HCT116 (cell line): ENCODE results near the gene EXOC4. TPM values are rescaled to one million over a fixed set of nuclear protein-coding genes. Genes with fewer than 3 reads are reported as not detected.

Experiments
- ATAC-seq: fragments of 200-7000 bp; cut with Tn5 transposase; 2 replicates; pipeline ENCODE4 v1.9.1; 2020; ENCODE audit warnings: mild to moderate bottlenecking, moderate library complexity
- BruUV-seq: library from RNA; stranded (reverse); fragments of 400-500 nt; replicated peaks from 2 replicates; lab custom pipeline; 2021; lab: Mats Ljungman, UMichigan
- CTCF ChIA-PET: fragments of 300-600 bp; sonication (Branson Sonifier 250); formaldehyde crosslinking; loops from one replicate; lab custom pipeline; 2021; ENCODE audit warnings: antibody characterized with exemption; lab: Charles Lee
- POLR2A ChIA-PET: fragments of 300-600, 350-600 bp; sonication (Branson Sonifier 250); formaldehyde crosslinking; loops from one replicate; lab custom pipeline; 2021; ENCODE audit warnings: antibody characterized with exemption; lab: Charles Lee
- RAD21 ChIA-PET, 2 experiments: fragments of 300-600 bp; sonication (Branson Sonifier 250); formaldehyde crosslinking; loops; one replicate each; lab custom pipeline; 2023; ENCODE audit warnings: low total read pairs in 2 of 2; ENCODE audit not compliant: uncharacterized antibody in 2 of 2, unreplicated experiment in 2 of 2, low non-redundant PET in 1 of 2; lab: Charles Lee
- DNase-seq: peaks from one replicate; pipeline ENCODE4 v3.0.0-alpha.2; 2010; ENCODE audit warnings: low read depth, low spot score
- H2AFZ ChIP-seq: fragments of 200-600 bp; shearing (Covaris generic), sonication (generic); 2 replicates; pipeline ENCODE4 v1.6.1; 2017; ENCODE audit warnings: low read depth, mixed run types, mixed read lengths, antibody characterized with exemption, low read length; ENCODE audit not compliant: poor library complexity, severe bottlenecking
- H3K27ac ChIP-seq: 2 replicates; pipeline ENCODE4 v1.5.1; 2012; ENCODE audit warnings: low read depth, low read length
- H3K27me3 ChIP-seq: fragments of 200-600 bp; sonication (generic); 2 replicates; pipeline ENCODE4 v1.6.1; 2016; ENCODE audit warnings: mixed run types, low read length, mixed read lengths; ENCODE audit not compliant: insufficient read depth
- H3K36me3 ChIP-seq, 2 experiments: fragments of 200-500 bp in 1 of 2; fragments of 200-600 bp in 1 of 2; sonication (Bioruptor generic) in 1 of 2; sonication (generic) in 1 of 2; 2 replicates each; pipeline versions ENCODE4 v1.5.1 to v1.6.1; 2014 to 2016; ENCODE audit warnings: low read length in 2 of 2, inconsistent platforms in 1 of 2, mixed read lengths in 1 of 2, mixed run types in 1 of 2; ENCODE audit not compliant: insufficient read depth in 2 of 2, control insufficient read depth in 1 of 2
- H3K4me1 ChIP-seq, 2 experiments: fragments of 200-600 bp in 1 of 2; sonication (generic) in 1 of 2; 2 replicates each; pipeline versions ENCODE4 v1.5.1 to v1.6.1; 2012 to 2017; ENCODE audit warnings: low read length in 2 of 2, inconsistent platforms in 1 of 2, mild to moderate bottlenecking in 1 of 2, mixed read lengths in 1 of 2, mixed run types in 1 of 2, moderate library complexity in 1 of 2; ENCODE audit not compliant: insufficient read depth in 2 of 2, control insufficient read depth in 1 of 2
- H3K4me2 ChIP-seq: fragments of 200-600 bp; sonication (generic); 2 replicates; pipeline ENCODE4 v1.6.1; 2017; ENCODE audit warnings: mixed run types, low read length, mixed read lengths
- H3K4me3 ChIP-seq, 2 experiments: fragments of 200-600 bp in 1 of 2; sonication (generic) in 1 of 2; replicated peaks in 1 of 2; 2 replicates each; pipeline ENCODE4 v1.5.1; 2011 to 2016; ENCODE audit warnings: low read length in 2 of 2, control low read depth in 1 of 2, low read depth in 1 of 2, mild to moderate bottlenecking in 1 of 2, mixed read lengths in 1 of 2, mixed run types in 1 of 2
- H3K79me2 ChIP-seq: fragments of 200-600 bp; sonication (generic); 2 replicates; pipeline ENCODE4 v1.6.1; 2017; ENCODE audit warnings: mild to moderate bottlenecking, mixed run types, low read length, moderate library complexity, mixed read lengths; ENCODE audit not compliant: insufficient read depth
- H3K9ac ChIP-seq: fragments of 200-600 bp; sonication (generic); 2 replicates; pipeline ENCODE4 v1.6.1; 2016; ENCODE audit warnings: low read length, mixed read lengths
- H3K9me2 ChIP-seq: fragments of 200-600 bp; sonication (generic), shearing (Covaris generic); 2 replicates; pipeline ENCODE4 v1.6.1; 2017; ENCODE audit warnings: mixed run types, mild to moderate bottlenecking, moderate library complexity; ENCODE audit not compliant: insufficient read depth
- H3K9me3 ChIP-seq, 2 experiments: fragments of 200-500 bp in 1 of 2; fragments of 200-600 bp in 1 of 2; sonication (Bioruptor generic) in 1 of 2; sonication (generic) in 1 of 2; 2 replicates each; pipeline ENCODE4 v1.6.1; 2014 to 2017; ENCODE audit warnings: low read length in 2 of 2, mixed read lengths in 2 of 2, inconsistent platforms in 1 of 2, low read depth in 1 of 2, mild to moderate bottlenecking in 1 of 2, mixed run types in 1 of 2, moderate library complexity in 1 of 2; ENCODE audit not compliant: control insufficient read depth in 1 of 2, insufficient read depth in 1 of 2
- H4K20me1 ChIP-seq: fragments of 200-600 bp; sonication (generic), shearing (Covaris generic); 2 replicates; pipeline ENCODE4 v1.6.1; 2017; ENCODE audit warnings: mixed run types, mild to moderate bottlenecking, moderate library complexity; ENCODE audit not compliant: insufficient read depth
- ATF3 ChIP-seq: IDR thresholded peaks from 2 replicates; pipeline ENCODE4 v1.6.1; 2012
- EGR1 ChIP-seq: IDR thresholded peaks from 2 replicates; pipeline ENCODE4 v1.6.1; 2012; ENCODE audit warnings: low read depth
- EZH2phosphoT487 ChIP-seq: fragments of 200-600 bp; IDR thresholded peaks from 2 replicates; pipeline ENCODE4 v1.6.1; 2018; ENCODE audit warnings: antibody characterized with exemption, borderline replicate concordance
- FOSL1 ChIP-seq: IDR thresholded peaks from 2 replicates; pipeline ENCODE4 v1.6.1; 2012; ENCODE audit warnings: low read depth
- REST ChIP-seq: IDR thresholded peaks from 2 replicates; pipeline ENCODE4 v1.6.1; 2012; ENCODE audit warnings: low read depth
- SIN3A ChIP-seq: IDR thresholded peaks from 2 replicates; pipeline ENCODE4 v1.6.1; 2012; ENCODE audit warnings: low read depth
- SP1 ChIP-seq: IDR thresholded peaks from 2 replicates; pipeline ENCODE4 v1.6.1; 2012; ENCODE audit warnings: low read depth
- SRF ChIP-seq: IDR thresholded peaks from 2 replicates; pipeline ENCODE4 v1.6.1; 2012; ENCODE audit warnings: low read depth
- YY1 ChIP-seq: IDR thresholded peaks from 2 replicates; pipeline ENCODE4 v1.6.1; 2011; ENCODE audit warnings: low read length, low read depth, moderate library complexity, mild to moderate bottlenecking; ENCODE audit not compliant: insufficient replicate concordance; ENCODE audit errors: extremely low read depth
- ZBTB33 ChIP-seq: IDR thresholded peaks from 2 replicates; pipeline ENCODE4 v1.6.1; 2011; ENCODE audit warnings: mild to moderate bottlenecking, low read length, moderate library complexity; ENCODE audit not compliant: insufficient replicate concordance; ENCODE audit errors: extremely low read depth
- ZFX ChIP-seq: fragments of 450-650 bp; IDR thresholded peaks from 2 replicates; pipeline ENCODE4 v1.6.1; 2017
- ZNF274 ChIP-seq: fragments of 200-500 bp; sonication (Bioruptor generic); IDR thresholded peaks from 2 replicates; pipeline ENCODE4 v1.6.1; 2014; ENCODE audit warnings: mild to moderate bottlenecking, low read depth, low read length, inconsistent platforms
- intact Hi-C: fragments of 100-400 bp; cut with micrococcal nuclease; formaldehyde crosslinking; loops from 2 replicates; pipeline ENCODE4 v1.10.0; 2022
- total RNA-seq: library from RNA; stranded (reverse); gene quantifications from one replicate; pipeline ENCODE4 v1.2.1, GENCODE V29; 2021; ENCODE audit not compliant: unreplicated experiment
- TF ChIP-seq, protein P1 (sequence below): IDR thresholded peaks from 2 replicates; pipeline ENCODE4 v1.6.1; 2012

EXOC4 gene
- total RNA-seq, 1 experiment from 2014 or later: 40.3 TPM

DNA sequence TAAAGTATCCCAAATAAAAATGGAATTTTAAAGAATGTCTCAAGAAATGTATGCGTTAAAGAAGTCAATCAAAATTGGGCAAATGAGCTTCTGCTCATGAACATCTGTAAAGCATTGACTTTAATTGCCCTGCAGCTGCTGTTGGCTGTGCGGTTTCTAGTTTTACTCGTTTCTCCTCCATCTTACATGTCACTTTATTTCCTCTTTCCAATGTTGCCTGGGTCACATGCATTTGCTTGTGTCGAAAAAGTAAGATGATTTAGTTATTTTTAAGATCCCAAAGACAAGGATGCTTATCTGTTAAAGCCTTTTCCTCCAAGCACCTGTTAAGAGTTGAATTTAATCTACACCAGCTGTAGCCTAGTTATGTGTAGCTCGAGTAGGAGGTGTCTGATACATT, 310.4 kb downstream of the EXOC4 start:
- no peaks in the 10 kb centered on the region for H3K4me1 ChIP-seq
- TF ChIP-seq ZFX (no peak), ZNF274 (no peak), SIN3A (no peak), FOSL1 (no peak), EZH2phosphoT487 (no peak), ATF3 (no peak), ZBTB33 (no peak), SP1 (no peak), REST (no peak), SRF (no peak), EGR1 (no peak), YY1 (no peak)
- TF ChIP-seq, protein P1, sequence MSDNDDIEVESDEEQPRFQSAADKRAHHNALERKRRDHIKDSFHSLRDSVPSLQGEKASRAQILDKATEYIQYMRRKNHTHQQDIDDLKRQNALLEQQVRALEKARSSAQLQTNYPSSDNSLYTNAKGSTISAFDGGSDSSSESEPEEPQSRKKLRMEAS: no peak
- DNase-seq: no peak
- no peaks in the 10 kb centered on the region for H3K27me3 ChIP-seq
- H3K9ac ChIP-seq: no peak overlapping the region
- H3K79me2 ChIP-seq: no peaks in the 10 kb centered on the region
- ChIA-PET RAD21 (no interaction called here), CTCF (no interaction called here), POLR2A (no interaction called here)
- H3K4me2 ChIP-seq: no peak overlapping the region
- no peak overlapping the region for H3K27ac ChIP-seq
- no peak overlapping the region for H3K4me3 ChIP-seq
- H4K20me1 ChIP-seq: no peaks in the 10 kb centered on the region
- ATAC-seq: no peak
- no TSS peak for BruUV-seq
- intact Hi-C loops: no loop called here
- no peaks in the 10 kb centered on the region for H3K9me2 ChIP-seq
- no peaks in the 10 kb centered on the region for H3K36me3 ChIP-seq
- H2AFZ ChIP-seq: no peak overlapping the region
- no peaks in the 10 kb centered on the region for H3K9me3 ChIP-seq
